Right lobe of liver (tissue), 6 donors: ENCODE results near the gene PRR13. TPM values are rescaled to one million over a fixed set of nuclear protein-coding genes. Genes with fewer than 3 reads are reported as not detected.

Experiments
- ATAC-seq, 4 donors: fragments of 200-7000 bp; cut with Tn5 transposase; one replicate each; pipeline ENCODE4 v1.9.1; 2020; ENCODE audit warnings: mild to moderate bottlenecking in 4 of 4, moderate library complexity in 4 of 4
- DNase-seq, 3 donors: peaks; one replicate each; pipeline ENCODE4 v3.0.0-alpha.2; 2020
- H3K27ac ChIP-seq, 3 donors: fragments of 200-600 bp; one replicate each; pipeline ENCODE4 v1.8.0; 2022
- H3K27me3 ChIP-seq, 2 donors: fragments of 200-600 bp; one replicate each; pipeline ENCODE4 v1.8.0; 2022
- H3K36me3 ChIP-seq, 4 donors: fragments of 200-600 bp; sonication (generic) in 1 of 4; one replicate each; pipeline versions ENCODE4 v1.5.1 to v1.8.0; 2017 to 2022; ENCODE audit warnings: control low read depth in 1 of 4
- H3K4me1 ChIP-seq, 4 donors: fragments of 200-600 bp; sonication (generic) in 1 of 4; one replicate each; pipeline versions ENCODE4 v1.5.1 to v1.8.0; 2017 to 2022; ENCODE audit warnings: control low read depth in 1 of 4
- H3K4me3 ChIP-seq, 3 donors: fragments of 200-600 bp; one replicate each; pipeline ENCODE4 v1.8.0; 2022
- H3K9me3 ChIP-seq, 4 donors: fragments of 200-600 bp; sonication (generic) in 1 of 4; one replicate each; pipeline versions ENCODE4 v1.5.1 to v1.8.0; 2017 to 2022; ENCODE audit warnings: control low read depth in 1 of 4
- CTCF ChIP-seq, 4 donors: fragments of 200-600 bp in 3 of 4; fragments of 450-650 bp in 1 of 4; IDR thresholded peaks; one replicate each; pipeline versions ENCODE4 v1.5.1 to v1.8.0; 2016 to 2022; ENCODE audit warnings: antibody characterized with exemption in 4 of 4, mild to moderate bottlenecking in 2 of 4
- POLR2A ChIP-seq: fragments of 450-650 bp; IDR thresholded peaks from one replicate; pipeline ENCODE4 v1.6.1; 2017; ENCODE audit warnings: antibody characterized with exemption, mild to moderate bottlenecking
- WGBS: methylation state at CpG from one replicate; pipeline ENCODE4 v1.1.6; 2018; ENCODE audit warnings: low coverage, low lambda C conversion rate; ENCODE audit not compliant: insufficient coverage; ENCODE audit errors: missing lambda C conversion rate; 5-methylcytosine and 5-hydroxymethylcytosine counted together
- intact Hi-C, 2 donors: fragments of 100-400 bp; cut with DNase I; formaldehyde crosslinking; loops; one replicate each; pipeline versions ENCODE4 v1.11.2 to v1.14.1; 2022
- total RNA-seq, 6 experiments: library from RNA; depleted of rRNA in 2 of 6; stranded (reverse); fragments of >200 nt in 2 of 6; fragmentation: NEBNext Ultra II Directional in 3 of 6; extraction: Animal tissue kit (Norgen Biotek cat#: 25700) in 3 of 6; gene quantifications; one replicate each; pipeline versions ENCODE4 v1.1.0 to v1.2.4, GENCODE V29; 2016 to 2023
- donor health status: DM: no; HTN: yes; CAD: no.
- donor health status: DM: no; HTN: no; CAD: no.
- donor health status: DM: no; HTN: no; CAD: no.
- donor health status: DM: no; HTN: yes; CAD: no.
- donor health status: DM: no; HTN: yes; CAD: no.

The PRR13 gene
- total RNA-seq, 6 experiments from 2014 or later = 35.9 to 91.2 (median 61.0) TPM

DNA sequence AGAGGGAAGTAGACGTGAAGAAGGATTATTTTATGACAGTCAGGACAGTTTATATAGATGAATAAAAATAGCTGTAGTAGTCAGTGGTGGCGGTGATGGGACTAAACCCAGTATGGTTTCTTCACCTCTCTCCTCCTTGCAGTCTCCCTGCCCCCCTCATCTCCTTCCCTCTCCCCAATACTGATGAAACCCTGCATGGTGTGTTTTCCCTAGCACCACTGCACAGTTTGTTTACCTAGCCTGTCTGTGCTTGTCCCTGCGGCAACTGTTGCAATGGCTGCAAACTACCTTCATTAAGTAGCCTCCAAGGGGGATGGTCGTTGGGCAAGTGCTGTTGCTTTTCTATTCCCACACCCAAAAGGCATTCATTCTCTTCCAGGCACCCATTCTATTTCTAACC, 25.1 kb downstream of the PRR13 start:
- peak in 1 of 4 donors; percentile 19 for ATAC-seq
- Histone ChIP-seq H3K4me3 (no peak overlapping the region), H3K27ac (no peak overlapping the region), H3K4me1 (peaks cover 0 to 28% (median 4%) of the 10 kb centered on the region in 4 donors), H3K9me3 (no peaks in the 10 kb centered on the region), H3K36me3 (peaks cover 37 to 100% (median 83%) of the 10 kb centered on the region in 4 donors), H3K27me3 (no peaks in the 10 kb centered on the region)
- TF ChIP-seq CTCF (IDR thresholded peaks at IDR 0.05) (no peak), POLR2A (no peak)
- intact Hi-C loops = no loop called here
- WGBS = 75% methylated on average over 4 of the region's 4 CpGs
- DNase-seq = no peak

DNA sequence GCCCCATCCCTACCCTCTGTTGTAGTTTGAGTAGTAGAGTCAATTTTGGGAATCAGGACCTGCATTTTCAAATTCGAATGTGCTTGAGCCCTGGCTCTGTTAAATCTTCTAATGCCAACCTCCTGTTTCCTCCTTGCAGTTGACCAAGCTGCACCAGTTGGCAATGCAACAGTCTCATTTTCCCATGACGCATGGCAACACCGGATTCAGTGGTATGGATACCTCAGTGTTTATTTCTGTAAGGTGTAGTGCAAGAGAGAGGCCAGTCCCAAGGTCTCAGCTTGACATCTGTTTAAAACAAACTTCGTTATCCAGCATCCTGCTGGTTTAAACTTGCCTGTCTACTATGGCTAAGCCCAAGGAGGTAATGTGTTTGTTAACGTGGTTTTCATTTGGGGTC, 25.5 kb downstream of the PRR13 start:
- ATAC-seq (no peak), DNase-seq (no peak)
- TF ChIP-seq POLR2A (no peak), CTCF (IDR thresholded peaks at IDR 0.05) (no peak)
- no peak overlapping the region for H3K27ac ChIP-seq
- H3K4me3 ChIP-seq = no peak overlapping the region
- no peaks in the 10 kb centered on the region for H3K9me3 ChIP-seq
- peaks cover 0 to 24% (median 2%) of the 10 kb centered on the region in 4 donors for H3K4me1 ChIP-seq
- intact Hi-C loops = no loop called here
- peaks cover 33 to 100% (median 83%) of the 10 kb centered on the region in 4 donors for H3K36me3 ChIP-seq
- no peaks in the 10 kb centered on the region for H3K27me3 ChIP-seq
- WGBS = 39% methylated on average over 2 of the region's 5 CpGs

GRCh38 chr12:53467880-53468279, 26.3 kb downstream of the PRR13 start:
- H3K27ac ChIP-seq = no peak overlapping the region
- DNase-seq (no peak), ATAC-seq (no peak)
- peaks cover 0 to 16% (median 0%) of the 10 kb centered on the region in 4 donors for H3K4me1 ChIP-seq
- peaks cover 28 to 100% (median 80%) of the 10 kb centered on the region in 4 donors for H3K36me3 ChIP-seq
- no peaks in the 10 kb centered on the region for H3K9me3 ChIP-seq
- intact Hi-C loops = no loop called here
- 73% methylated on average over 2 of the region's 2 CpGs for WGBS
- TF ChIP-seq CTCF (IDR thresholded peaks at IDR 0.05) (no peak), POLR2A (no peak)
- no peak overlapping the region for H3K4me3 ChIP-seq
- no peaks in the 10 kb centered on the region for H3K27me3 ChIP-seq

DNA sequence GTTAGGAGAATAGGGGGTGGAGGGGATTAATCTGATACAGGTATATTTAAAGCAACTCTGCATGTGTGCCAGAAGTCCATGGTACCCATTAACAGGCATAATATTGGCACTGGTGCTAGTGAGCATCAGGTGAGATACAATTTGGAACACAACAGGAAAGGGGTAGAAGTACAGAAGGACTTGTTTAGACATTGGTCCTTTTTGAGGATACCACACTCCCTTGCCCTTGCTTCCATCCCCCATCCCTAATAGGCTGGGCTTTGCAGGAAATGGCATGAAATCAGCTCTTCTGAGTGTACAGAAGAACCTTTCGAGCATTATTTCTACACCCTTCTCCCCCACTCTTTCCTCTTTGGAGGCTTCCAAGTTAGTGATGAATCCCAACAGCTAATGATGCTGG, 26.7 kb downstream of the PRR13 start:
- Histone ChIP-seq H3K4me3 (no peak overlapping the region), H3K27me3 (no peaks in the 10 kb centered on the region), H3K36me3 (peaks cover 25 to 100% (median 79%) of the 10 kb centered on the region in 4 donors), H3K27ac (no peak overlapping the region), H3K4me1 (peaks cover 0 to 12% (median 0%) of the 10 kb centered on the region in 4 donors), H3K9me3 (no peaks in the 10 kb centered on the region)
- no peak for TF ChIP-seq POLR2A
- no peak for TF ChIP-seq CTCF (IDR thresholded peaks at IDR 0.05)
- 40% methylated on average over 1 of the region's 1 CpG for WGBS
- DNase-seq (no peak), ATAC-seq (no peak)
- intact Hi-C loops = no loop called here

- WGBS = 83% methylated on average over 1 of the region's 1 CpG
- TF ChIP-seq CTCF (IDR thresholded peaks at IDR 0.05) (no peak), POLR2A (no peak)
- H3K4me3 ChIP-seq = no peak overlapping the region
- no peaks in the 10 kb centered on the region for H3K27me3 ChIP-seq
- no peaks in the 10 kb centered on the region for H3K9me3 ChIP-seq
- H3K27ac ChIP-seq = no peak overlapping the region
- DNase-seq = no peak
- H3K4me1 ChIP-seq = peaks cover 0 to 3% (median 0%) of the 10 kb centered on the region in 4 donors
- intact Hi-C loops = no loop called here
- H3K36me3 ChIP-seq = peaks cover 9 to 100% (median 67%) of the 10 kb centered on the region in 4 donors
- no peak for ATAC-seq
Measured at GRCh38 chr12:53472056-53472582, 30.6 kb downstream of the PRR13 start.
